ENCODE data around the gene C16orf87.
A peak's percentile ranks its signal among the peaks of the same experiment; 100 is the strongest.

Gene C16orf87

GRCh38 chr16:46843898-46844642, 13.1 kb upstream of the C16orf87 start:
- no peak for DNase-seq (ENCODE audit: low read depth in 1 of 2, low spot score in 1 of 2)

GRCh38 chr16:46842192-46842895, 11.4 kb upstream of the C16orf87 start:
- no peak for DNase-seq (ENCODE audit: low read depth in 1 of 2, low spot score in 1 of 2)

- no peak for DNase-seq (ENCODE audit: low read depth in 1 of 2, low spot score in 1 of 2)
These were observed 9.0 kb upstream of the C16orf87 start for GRCh38 chr16:46839986-46840443.

- no peak for DNase-seq (ENCODE audit: low read depth in 1 of 2, low spot score in 1 of 2)
These were observed 5.9 kb upstream of the C16orf87 start for GRCh38 chr16:46836534-46837530.

- no peak for DNase-seq (ENCODE audit: low read depth in 1 of 2, low spot score in 1 of 2)
These were observed 2.5 kb upstream of the C16orf87 start for GRCh38 chr16:46833460-46833800.

GRCh38 chr16:46832757-46833459, 1.9 kb upstream of the C16orf87 start:
- no peak for DNase-seq (ENCODE audit: low read depth in 1 of 2, low spot score in 1 of 2)

GRCh38 chr16:46830417-46830901, 521 bp downstream of the C16orf87 start:
- peak; percentile 8 to 11 for DNase-seq (ENCODE audit: low read depth in 1 of 2, low spot score in 1 of 2)

GRCh38 chr16:46828943-46829342, 2.0 kb downstream of the C16orf87 start:
- DNase-seq (ENCODE audit: low read depth in 1 of 2, low spot score in 1 of 2) = no peak

- no peak for DNase-seq (ENCODE audit: low read depth in 1 of 2, low spot score in 1 of 2)
These were observed 2.7 kb downstream of the C16orf87 start for GRCh38 chr16:46828292-46828691.

GRCh38 chr16:46826631-46827030, 4.3 kb downstream of the C16orf87 start:
- no peak for DNase-seq (ENCODE audit: low read depth in 1 of 2, low spot score in 1 of 2)

- no peak for DNase-seq (ENCODE audit: low read depth in 1 of 2, low spot score in 1 of 2)
These were observed 8.7 kb downstream of the C16orf87 start for GRCh38 chr16:46822270-46822669.

- DNase-seq (ENCODE audit: low read depth in 1 of 2, low spot score in 1 of 2) = no peak
These were observed 13.0 kb downstream of the C16orf87 start for GRCh38 chr16:46817961-46818360.

- DNase-seq (ENCODE audit: low read depth in 1 of 2, low spot score in 1 of 2) = no peak
These were observed 16.2 kb downstream of the C16orf87 start for GRCh38 chr16:46814790-46815189.

GRCh38 chr16:46813611-46814010, 17.4 kb downstream of the C16orf87 start:
- DNase-seq (ENCODE audit: low read depth in 1 of 2, low spot score in 1 of 2) = no peak

- DNase-seq (ENCODE audit: low read depth in 1 of 2, low spot score in 1 of 2) = no peak
These were observed 18.0 kb downstream of the C16orf87 start for GRCh38 chr16:46812781-46813540.

- DNase-seq (ENCODE audit: low read depth in 1 of 2, low spot score in 1 of 2) = no peak
These were observed 19.3 kb downstream of the C16orf87 start for GRCh38 chr16:46811682-46812081.

- no peak for DNase-seq (ENCODE audit: low read depth in 1 of 2, low spot score in 1 of 2)
These were observed 22.0 kb downstream of the C16orf87 start for GRCh38 chr16:46808997-46809396.

- DNase-seq (ENCODE audit: low read depth in 1 of 2, low spot score in 1 of 2) = no peak
These were observed 23.6 kb downstream of the C16orf87 start for GRCh38 chr16:46807336-46807735.

GRCh38 chr16:46803373-46803772, 27.6 kb downstream of the C16orf87 start:
- no peak for DNase-seq (ENCODE audit: low read depth in 1 of 2, low spot score in 1 of 2)
